Activated T-cell treated with anti-CD3 and anti-CD28 coated beads, Interleukin-2, amount 50 U/mL, for 72 hours (primary cell): ENCODE measurements around the gene ALDH3A1. TPM values are rescaled to one million over a fixed set of nuclear protein-coding genes. Genes with fewer than 3 reads are reported as not detected.
"Not testable (repeated sequence)": the region's sequence is repeated elsewhere in the genome, so short reads cannot be mapped to it uniquely, and the experiment has no call there.

Experiments
- ATAC-seq, 2 donors: fragments of 150-1000 bp; cut with Tn5 transposase; replicated peaks in 1 of 2; 2 replicates each; pipeline ENCODE4 v1.10.0; 2021; ENCODE audit warnings: moderate library complexity in 2 of 2, mild to moderate bottlenecking in 1 of 2
- DNase-seq, 2 donors: peaks; one replicate each; pipeline ENCODE4 v3.0.0; 2021 to 2022; ENCODE audit warnings: mixed read lengths in 1 of 2
- H3K27ac Mint-ChIP-seq: one replicate; pipeline ENCODE4 v1.8.0; 2022; ENCODE audit warnings: mild to moderate bottlenecking, moderate library complexity, mixed read lengths
- H3K27me3 Mint-ChIP-seq: one replicate; pipeline ENCODE4 v1.8.0; 2022; ENCODE audit warnings: low read depth, mixed read lengths
- H3K36me3 Mint-ChIP-seq, 2 donors: one replicate each; pipeline ENCODE4 v1.8.0; 2022; ENCODE audit warnings: mixed read lengths in 2 of 2, mild to moderate bottlenecking in 1 of 2; ENCODE audit not compliant: insufficient read depth in 2 of 2
- H3K4me1 Mint-ChIP-seq: one replicate; pipeline ENCODE4 v1.8.0; 2022; ENCODE audit warnings: low read depth, mixed read lengths
- H3K4me3 Mint-ChIP-seq, 2 donors: one replicate each; pipeline ENCODE4 v1.8.0; 2022; ENCODE audit warnings: mild to moderate bottlenecking in 2 of 2, mixed read lengths in 2 of 2, moderate library complexity in 2 of 2
- H3K9me3 Mint-ChIP-seq, 2 donors: one replicate each; pipeline ENCODE4 v1.8.0; 2022; ENCODE audit warnings: mixed read lengths in 2 of 2
- total RNA-seq, 2 donors: library from RNA; stranded (reverse); gene quantifications; one replicate each; pipeline ENCODE4 v1.2.3, GENCODE V29; 2022

The ALDH3A1 gene
- total RNA-seq, 2 donors from 2014 or later, result 0.34 TPM; not detected in 1

GRCh38 chr17:19768046-19768782 is 20.1 kb upstream of the ALDH3A1 start:
- H3K9me3 Mint-ChIP-seq, result no peaks in the 10 kb centered on the region
- no peaks in the 10 kb centered on the region for H3K36me3 Mint-ChIP-seq
- H3K27me3 Mint-ChIP-seq, result no peaks in the 10 kb centered on the region
- peak overlapping the region; percentile 27 to 51 for H3K4me3 Mint-ChIP-seq
- DNase-seq, result peak in 1 of 2 donors; percentile 16
- H3K4me1 Mint-ChIP-seq, result peaks cover 57% of the 10 kb centered on the region
- ATAC-seq, result peak; percentile 52 to 55
- H3K27ac Mint-ChIP-seq, result peak overlapping the region; percentile 82

DNA sequence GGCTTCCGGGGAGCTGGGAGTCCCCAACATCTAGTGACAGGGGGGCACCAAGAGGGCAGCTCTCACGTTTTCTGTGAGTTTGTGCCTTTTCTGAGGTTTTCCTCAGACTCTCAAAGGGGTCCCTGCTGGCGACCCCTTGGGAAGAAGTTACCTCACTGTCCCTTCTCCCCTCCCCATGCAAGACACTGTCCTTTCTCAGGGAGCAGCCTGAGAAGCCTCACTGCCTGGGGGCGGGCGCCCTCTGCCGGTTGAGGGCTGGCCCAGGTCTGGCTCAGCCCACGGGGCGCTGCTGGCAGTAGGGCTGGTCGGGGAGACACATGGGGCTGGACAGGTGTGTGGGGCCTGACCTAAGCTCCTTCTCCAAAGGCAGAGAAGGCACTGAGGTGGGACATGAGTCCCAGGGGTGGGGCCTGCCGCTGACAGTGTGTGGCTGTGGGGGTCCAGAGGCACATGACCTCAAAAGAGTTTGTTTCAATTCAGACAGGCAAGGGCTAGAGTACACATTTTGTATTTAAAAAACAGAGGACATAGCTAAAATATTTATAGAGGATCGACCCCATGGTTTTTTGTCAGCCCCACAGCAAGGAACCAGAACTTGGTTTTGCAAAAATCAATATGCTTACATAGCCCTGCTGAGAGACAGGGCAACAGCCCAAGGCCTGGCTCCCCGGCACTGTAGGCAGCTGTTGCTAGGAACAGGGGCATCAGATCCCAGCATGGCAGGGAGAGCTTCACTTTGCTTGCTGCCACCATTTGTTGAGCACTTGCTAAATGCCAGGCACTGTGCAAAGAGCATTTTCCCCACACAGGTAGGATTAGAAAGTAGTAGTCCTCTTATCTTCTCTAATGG is 18.5 kb upstream of the ALDH3A1 start:
- H3K4me3 Mint-ChIP-seq, result peak overlapping the region in 1 of 2 donors; percentile 41
- no peaks in the 10 kb centered on the region for H3K9me3 Mint-ChIP-seq

GRCh38 chr17:19766016-19766415 is 17.9 kb upstream of the ALDH3A1 start:
- no peaks in the 10 kb centered on the region for H3K9me3 Mint-ChIP-seq
- H3K27me3 Mint-ChIP-seq, result no peaks in the 10 kb centered on the region
- H3K27ac Mint-ChIP-seq, result no peak overlapping the region
- peaks cover 41% of the 10 kb centered on the region for H3K4me1 Mint-ChIP-seq
- no peak overlapping the region for H3K4me3 Mint-ChIP-seq
- no peak for ATAC-seq
- DNase-seq, result no peak
- H3K36me3 Mint-ChIP-seq, result no peaks in the 10 kb centered on the region

More for the DNA sequence above, 18.5 kb upstream of the ALDH3A1 start:
- no peaks in the 10 kb centered on the region for H3K27me3 Mint-ChIP-seq
- peak; percentile 83 to 89 for DNase-seq
- no peak overlapping the region for H3K27ac Mint-ChIP-seq
- peak; percentile 85 for ATAC-seq
- H3K36me3 Mint-ChIP-seq, result no peaks in the 10 kb centered on the region
- H3K4me1 Mint-ChIP-seq, result peaks cover 48% of the 10 kb centered on the region

- H3K4me1 Mint-ChIP-seq, result peaks cover 31% of the 10 kb centered on the region
- H3K9me3 Mint-ChIP-seq, H3K4me3 Mint-ChIP-seq, DNase-seq, H3K27me3 Mint-ChIP-seq, ATAC-seq, H3K36me3 Mint-ChIP-seq, H3K27ac Mint-ChIP-seq: not testable (repeated sequence)
Measured at GRCh38 chr17:19763991-19764390, 15.9 kb upstream of the ALDH3A1 start.

GRCh38 chr17:19763416-19763815 is 15.3 kb upstream of the ALDH3A1 start:
- peaks cover 25% of the 10 kb centered on the region for H3K4me1 Mint-ChIP-seq
- H3K27ac Mint-ChIP-seq, result no peak overlapping the region
- no peaks in the 10 kb centered on the region for H3K9me3 Mint-ChIP-seq
- ATAC-seq (no peak), DNase-seq (no peak)
- no peaks in the 10 kb centered on the region for H3K36me3 Mint-ChIP-seq
- H3K27me3 Mint-ChIP-seq, result no peaks in the 10 kb centered on the region
- no peak overlapping the region for H3K4me3 Mint-ChIP-seq

GRCh38 chr17:19762515-19762961 is 14.4 kb upstream of the ALDH3A1 start:
- H3K27me3 Mint-ChIP-seq, result no peaks in the 10 kb centered on the region
- peaks cover 20% of the 10 kb centered on the region for H3K4me1 Mint-ChIP-seq
- H3K36me3 Mint-ChIP-seq, result no peaks in the 10 kb centered on the region
- H3K4me3 Mint-ChIP-seq, result no peak overlapping the region
- no peaks in the 10 kb centered on the region for H3K9me3 Mint-ChIP-seq
- DNase-seq (peak; percentile 56 to 64), ATAC-seq (peak; percentile 40 to 63)
- no peak overlapping the region for H3K27ac Mint-ChIP-seq

- H3K9me3 Mint-ChIP-seq, result no peaks in the 10 kb centered on the region
- H3K27ac Mint-ChIP-seq, result no peak overlapping the region
- DNase-seq, result no peak
- no peaks in the 10 kb centered on the region for H3K27me3 Mint-ChIP-seq
- H3K36me3 Mint-ChIP-seq, result no peaks in the 10 kb centered on the region
- H3K4me1 Mint-ChIP-seq, result peaks cover 15% of the 10 kb centered on the region
- ATAC-seq, result no peak
- H3K4me3 Mint-ChIP-seq, result no peak overlapping the region
Measured at GRCh38 chr17:19760746-19761145, 12.6 kb upstream of the ALDH3A1 start.

- H3K27ac Mint-ChIP-seq, result no peak overlapping the region
- H3K9me3 Mint-ChIP-seq, result no peaks in the 10 kb centered on the region
- DNase-seq, result no peak
- no peak overlapping the region for H3K4me3 Mint-ChIP-seq
- no peaks in the 10 kb centered on the region for H3K36me3 Mint-ChIP-seq
- H3K4me1 Mint-ChIP-seq, result peaks cover 24% of the 10 kb centered on the region
- H3K27me3 Mint-ChIP-seq, result no peaks in the 10 kb centered on the region
- no peak for ATAC-seq
Measured at GRCh38 chr17:19759568-19760549, 11.8 kb upstream of the ALDH3A1 start.

GRCh38 chr17:19757536-19758180 is 9.6 kb upstream of the ALDH3A1 start:
- DNase-seq (no peak), ATAC-seq (no peak)
- Mint-ChIP-seq H3K4me1 (peaks cover 20% of the 10 kb centered on the region), H3K4me3 (no peak overlapping the region), H3K36me3 (no peaks in the 10 kb centered on the region), H3K9me3 (no peaks in the 10 kb centered on the region), H3K27me3 (no peaks in the 10 kb centered on the region), H3K27ac (no peak overlapping the region)

- H3K27me3 Mint-ChIP-seq, result no peaks in the 10 kb centered on the region
- no peak for DNase-seq
Measured at GRCh38 chr17:19756546-19756945, 8.4 kb upstream of the ALDH3A1 start.

DNA sequence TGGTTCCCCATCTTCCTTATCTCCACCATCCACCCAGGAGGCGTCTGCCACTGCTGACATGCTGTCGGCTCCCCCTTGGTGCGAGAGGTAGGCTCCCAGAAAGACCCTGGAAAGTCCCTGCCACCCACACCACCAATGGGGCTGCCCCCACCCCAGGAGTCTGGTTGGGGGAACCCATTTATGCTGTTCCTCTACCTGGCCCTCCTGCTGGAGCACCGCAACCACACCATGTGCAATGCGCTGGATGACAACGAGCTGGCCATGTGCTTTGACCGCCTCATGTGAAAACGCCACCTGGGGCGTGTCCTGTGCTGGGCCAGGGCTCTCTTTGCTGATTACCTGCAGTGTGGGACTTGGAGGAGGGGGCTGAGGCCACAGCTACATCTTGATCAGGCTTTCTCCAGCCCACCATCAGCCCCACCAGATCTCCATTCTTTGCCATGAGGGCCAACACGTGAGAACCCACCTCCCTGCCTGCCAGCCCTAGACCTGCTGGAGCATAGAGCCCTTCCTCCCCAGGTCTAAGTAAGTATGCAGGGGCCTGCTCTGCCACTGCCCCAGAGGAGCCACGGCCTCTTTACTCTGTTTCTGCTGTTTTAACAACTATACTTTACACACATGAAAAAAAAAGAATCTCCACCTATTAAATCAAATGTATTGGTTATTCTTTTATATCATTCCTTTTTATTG is 7.9 kb upstream of the ALDH3A1 start:
- DNase-seq, result no peak
- ATAC-seq, result peak; percentile 19 to 27
- no peak overlapping the region for H3K4me3 Mint-ChIP-seq
- no peaks in the 10 kb centered on the region for H3K36me3 Mint-ChIP-seq
- H3K9me3 Mint-ChIP-seq, result no peaks in the 10 kb centered on the region
- H3K27me3 Mint-ChIP-seq, result peaks cover 5% of the 10 kb centered on the region
- peaks cover 25% of the 10 kb centered on the region for H3K4me1 Mint-ChIP-seq
- no peak overlapping the region for H3K27ac Mint-ChIP-seq

More at GRCh38 chr17:19756546-19756945, 8.4 kb upstream of the ALDH3A1 start:
- no peak overlapping the region for H3K4me3 Mint-ChIP-seq
- peaks cover 19% of the 10 kb centered on the region for H3K4me1 Mint-ChIP-seq
- H3K27ac Mint-ChIP-seq, result no peak overlapping the region
- no peak for ATAC-seq
- H3K36me3 Mint-ChIP-seq, result no peaks in the 10 kb centered on the region
- no peaks in the 10 kb centered on the region for H3K9me3 Mint-ChIP-seq

DNA sequence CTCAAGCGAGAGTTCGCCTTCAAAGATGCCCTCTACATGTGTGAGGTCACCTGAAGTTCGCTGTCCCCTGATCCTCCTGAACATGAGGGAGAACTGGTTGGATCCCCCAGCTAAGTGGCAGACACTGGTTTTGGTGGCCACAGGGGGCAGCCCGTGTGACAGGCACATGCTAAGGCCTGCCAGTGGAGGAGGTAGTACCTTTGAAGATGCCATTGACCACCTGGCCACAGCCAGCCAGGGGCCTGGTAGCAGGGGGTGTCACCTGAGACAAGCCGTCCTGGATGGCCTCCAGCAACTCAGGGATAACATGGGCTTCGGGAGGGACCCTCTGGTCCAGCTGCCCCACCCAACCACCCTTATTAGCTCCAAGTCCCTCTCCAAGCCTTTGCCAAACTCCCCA is 7.3 kb upstream of the ALDH3A1 start:
- Mint-ChIP-seq H3K36me3 (no peaks in the 10 kb centered on the region), H3K4me1 (peaks cover 30% of the 10 kb centered on the region), H3K4me3 (no peak overlapping the region), H3K27me3 (peaks cover 11% of the 10 kb centered on the region), H3K27ac (no peak overlapping the region), H3K9me3 (no peaks in the 10 kb centered on the region)
- no peak for DNase-seq
- ATAC-seq, result no peak
